KOPT-K1 (cell line): ENCODE measurements around the gene AGPAT2.
"Not testable (repeated sequence)": the region's sequence is repeated elsewhere in the genome, so short reads cannot be mapped to it uniquely, and the experiment has no call there.

Experiments used
- H3K27ac ChIP-seq: fragments of 200-600 bp; sonication (generic); 2 replicates; pipeline ENCODE4 v1.5.1; 2016; ENCODE audit warnings: antibody characterized with exemption, mild to moderate bottlenecking, low read depth, low read length; ENCODE audit not compliant: poor library complexity, severe bottlenecking
- H3K36me3 ChIP-seq: fragments of 200-600 bp; sonication (generic); 2 replicates; pipeline ENCODE4 v1.5.1; 2017; ENCODE audit warnings: antibody characterized with exemption, mild to moderate bottlenecking, low read length, moderate library complexity; ENCODE audit not compliant: insufficient read depth
- H3K9me3 ChIP-seq: fragments of 200-600 bp; sonication (generic); 2 replicates; pipeline ENCODE4 v1.5.1; 2017; ENCODE audit warnings: antibody characterized with exemption, low read length, mild to moderate bottlenecking; ENCODE audit not compliant: insufficient read depth, poor library complexity, severe bottlenecking

AGPAT2 gene

DNA sequence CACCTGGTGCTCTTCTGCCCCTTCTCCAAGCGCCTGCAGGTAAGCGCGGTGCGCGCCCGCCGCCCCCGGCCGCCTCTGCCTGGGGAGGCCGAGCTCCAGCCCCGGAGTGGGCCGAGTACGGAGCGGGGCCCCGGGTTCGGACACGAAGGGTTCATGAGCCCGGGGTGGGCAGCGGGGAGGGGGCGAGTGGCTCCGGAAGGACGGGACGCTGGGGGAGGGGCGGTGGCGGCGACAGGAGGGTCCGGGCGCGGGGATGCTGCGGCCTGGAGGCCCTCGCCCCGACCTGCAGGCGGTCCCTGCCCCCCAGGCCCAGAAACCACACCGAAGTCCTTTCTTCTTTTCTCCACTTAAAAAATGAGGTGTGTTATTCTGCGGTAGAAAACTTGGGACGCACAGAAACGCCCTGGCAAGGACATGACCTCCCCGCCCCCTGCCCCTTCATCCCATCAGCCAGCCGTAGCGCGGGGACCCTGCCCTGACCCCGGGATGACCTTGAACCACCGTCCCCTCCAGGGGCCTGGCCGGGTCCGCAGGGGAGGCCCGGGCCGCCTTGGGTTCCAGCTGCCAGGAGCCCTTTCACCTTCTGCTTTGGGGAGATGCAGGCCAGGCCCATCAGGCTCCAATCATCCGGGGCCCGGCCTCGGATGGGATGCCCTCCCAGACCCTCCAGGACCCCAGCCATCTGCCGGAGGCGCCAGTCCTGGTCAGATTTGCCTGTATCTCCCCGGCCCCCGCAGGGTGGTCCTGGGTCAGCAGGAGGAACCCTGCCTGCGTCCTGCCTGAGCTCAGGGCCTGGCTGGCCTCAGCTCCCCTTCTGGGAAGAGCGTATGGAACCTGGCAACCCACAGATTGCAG lies 25.7 kb upstream of the AGPAT2 start:
- Histone ChIP-seq H3K9me3 (no peaks in the 10 kb centered on the region), H3K36me3 (no peaks in the 10 kb centered on the region), H3K27ac (peak overlapping the region; percentile 18)

DNA sequence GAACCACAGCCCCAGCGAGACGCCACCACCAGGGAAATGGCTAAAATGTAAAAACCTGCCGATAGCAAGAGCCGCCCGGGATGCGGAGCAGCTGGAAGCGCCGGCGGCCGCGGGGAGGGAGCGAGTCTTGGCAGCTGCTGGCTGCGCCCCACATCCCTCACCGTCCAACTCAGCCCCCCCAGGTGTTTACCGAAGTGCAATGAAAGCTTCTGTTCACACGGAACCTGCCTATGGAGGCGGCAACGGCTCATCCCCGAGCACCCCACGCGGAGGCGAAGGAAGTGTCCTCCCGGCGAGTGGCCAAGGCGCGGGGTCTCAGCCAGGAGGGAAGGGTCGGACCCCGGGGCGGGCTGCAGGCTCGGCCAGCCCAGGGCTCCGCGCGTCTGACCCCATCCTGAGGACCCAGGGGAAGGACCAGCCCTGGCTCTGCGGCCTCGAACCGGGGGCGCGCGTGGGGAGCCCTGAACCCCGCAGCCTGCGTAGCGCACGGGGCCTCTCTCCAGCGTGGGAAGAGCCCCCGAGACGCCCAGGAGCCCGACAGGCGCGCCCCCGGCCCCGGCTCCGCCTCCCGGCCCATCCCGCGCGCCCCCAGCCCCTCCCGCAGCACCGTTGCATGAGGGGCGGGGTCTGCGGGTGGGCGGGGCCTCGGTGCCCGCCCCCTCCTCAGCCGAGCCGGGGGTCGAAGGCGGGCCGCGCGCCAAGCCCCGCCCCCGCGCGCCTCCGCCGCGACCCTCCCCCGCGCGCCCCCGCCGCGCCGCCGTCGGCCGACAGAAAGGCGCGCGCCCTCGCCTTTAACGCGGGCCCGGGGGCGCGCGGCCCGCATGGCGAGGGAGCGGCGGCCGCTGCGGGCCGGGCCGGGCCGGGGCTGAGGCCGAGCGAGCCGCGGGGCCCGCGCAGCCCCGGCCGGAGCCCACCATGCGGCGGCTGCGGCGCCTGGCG lies 24.8 kb upstream of the AGPAT2 start, which contains the start of gene DIPK1B:
Gene DIPK1B (plus strand): TSS at position 822 of the 939 bp plus-strand sequence. CDS start 94 bp downstream, at position 916.
- Histone ChIP-seq H3K36me3 (no peaks in the 10 kb centered on the region), H3K9me3 (no peaks in the 10 kb centered on the region), H3K27ac (peak within 1 kb of the TSS; percentile 18)

DNA sequence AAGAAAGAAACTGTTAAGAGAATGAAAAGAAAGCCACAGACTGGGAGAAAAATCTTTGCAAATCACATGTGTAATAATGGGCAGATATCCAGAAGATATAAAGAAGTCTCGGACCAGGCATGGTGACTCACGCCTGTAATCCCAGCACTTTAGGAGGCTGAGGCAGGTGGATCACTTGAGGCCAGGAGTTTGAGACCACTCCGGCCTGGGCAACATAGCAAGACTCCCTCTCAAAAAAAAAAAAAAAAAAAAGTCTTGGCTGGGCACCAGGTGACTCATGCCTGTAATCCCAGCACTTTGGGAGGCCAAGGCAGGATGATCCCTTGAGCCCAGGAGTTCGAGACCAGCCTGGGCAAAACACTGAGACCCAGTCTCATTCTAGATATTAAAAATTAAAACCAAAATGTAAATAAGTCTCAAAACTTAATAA lies 24.0 kb upstream of the AGPAT2 start:
- H3K36me3 ChIP-seq, H3K9me3 ChIP-seq, H3K27ac ChIP-seq: not testable (repeated sequence)

DNA sequence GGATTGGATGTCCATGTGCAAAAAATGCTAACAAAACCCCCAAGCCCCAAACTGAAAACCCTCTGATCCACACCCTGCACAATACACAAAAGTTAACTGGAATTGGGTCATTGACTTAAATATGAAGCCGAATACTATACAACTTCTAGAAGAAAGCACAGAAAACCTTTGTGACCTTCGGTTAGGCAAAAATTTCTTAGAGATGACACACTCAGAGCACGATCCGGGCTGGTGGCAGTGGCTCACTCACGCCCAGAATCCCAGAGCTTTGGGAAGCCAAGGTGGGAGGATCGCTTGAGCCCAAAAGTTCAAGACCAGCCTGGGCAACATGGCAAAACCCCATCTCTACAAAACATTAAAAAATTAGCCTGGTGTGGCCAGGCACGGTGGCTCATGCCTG lies 23.3 kb upstream of the AGPAT2 start:
- no peak overlapping the region for H3K27ac ChIP-seq

DNA sequence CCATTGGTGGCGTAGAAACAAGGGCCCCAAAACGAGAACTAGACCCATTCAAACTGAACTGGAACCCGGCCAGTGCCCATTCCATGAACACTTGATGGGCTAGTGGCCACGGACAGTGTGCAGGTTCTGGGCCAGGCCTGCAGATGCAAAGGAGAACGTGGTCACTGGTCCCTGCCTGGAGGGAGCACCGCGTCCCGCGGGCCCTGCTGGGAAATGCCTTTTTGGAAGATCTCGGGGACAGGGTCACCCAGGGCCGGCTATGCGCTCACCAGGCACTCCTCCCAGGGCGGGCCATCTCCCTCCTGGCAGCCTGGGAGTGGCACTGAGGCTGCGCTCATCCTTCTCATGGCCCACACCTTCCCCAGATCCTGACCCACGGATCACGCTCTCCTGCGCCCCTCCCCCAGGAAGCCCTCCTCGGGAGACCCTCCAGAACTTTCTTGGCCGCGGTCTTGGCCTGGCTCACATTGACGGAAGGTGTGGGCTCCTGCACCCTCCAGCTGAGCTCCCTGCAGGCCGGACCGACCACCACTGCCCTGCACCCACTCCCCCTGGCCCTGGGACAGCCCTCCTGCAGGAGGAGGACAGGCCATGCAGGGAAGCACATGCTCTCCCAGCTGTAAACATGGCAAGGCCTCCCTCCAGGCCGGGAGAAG lies 22.3 kb upstream of the AGPAT2 start:
- Histone ChIP-seq H3K36me3 (no peaks in the 10 kb centered on the region), H3K27ac (no peak overlapping the region), H3K9me3 (no peaks in the 10 kb centered on the region)

More for the DNA sequence above, 23.3 kb upstream of the AGPAT2 start:
- Histone ChIP-seq H3K36me3 (no peaks in the 10 kb centered on the region), H3K9me3 (no peaks in the 10 kb centered on the region)

DNA sequence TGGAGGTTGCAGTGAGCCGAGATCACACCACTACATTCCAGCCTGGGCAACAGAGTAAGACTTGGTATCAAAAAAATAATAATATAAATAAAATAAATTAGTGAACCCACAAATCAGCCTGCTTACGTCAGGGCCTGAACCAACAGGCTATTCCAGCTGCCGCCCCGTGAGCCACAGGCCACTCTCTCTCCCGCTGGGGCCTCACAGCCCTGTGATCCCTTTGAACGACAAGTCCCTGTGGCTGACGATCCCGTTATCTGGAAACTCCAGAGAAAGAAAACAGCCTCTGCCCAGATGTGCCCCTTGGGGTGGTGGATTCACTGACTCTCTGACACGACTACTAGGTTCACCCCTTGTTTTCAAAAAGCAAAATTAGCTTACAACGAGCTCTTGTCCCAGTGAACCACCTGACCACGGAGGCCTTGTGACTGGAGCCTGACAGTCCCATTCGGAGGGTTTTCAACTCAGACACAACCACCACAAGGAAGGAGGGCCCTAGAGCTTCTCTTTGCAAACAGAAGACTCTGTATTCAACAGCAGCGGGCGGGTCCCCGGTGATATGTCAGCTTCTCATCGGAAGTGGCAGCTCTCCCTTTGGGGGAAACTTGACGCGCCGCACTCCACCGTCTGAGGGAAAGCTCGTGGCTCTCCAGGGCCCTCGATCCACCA lies 20.7 kb upstream of the AGPAT2 start:
- Histone ChIP-seq H3K27ac (no peak overlapping the region), H3K9me3 (no peaks in the 10 kb centered on the region), H3K36me3 (no peaks in the 10 kb centered on the region)

DNA sequence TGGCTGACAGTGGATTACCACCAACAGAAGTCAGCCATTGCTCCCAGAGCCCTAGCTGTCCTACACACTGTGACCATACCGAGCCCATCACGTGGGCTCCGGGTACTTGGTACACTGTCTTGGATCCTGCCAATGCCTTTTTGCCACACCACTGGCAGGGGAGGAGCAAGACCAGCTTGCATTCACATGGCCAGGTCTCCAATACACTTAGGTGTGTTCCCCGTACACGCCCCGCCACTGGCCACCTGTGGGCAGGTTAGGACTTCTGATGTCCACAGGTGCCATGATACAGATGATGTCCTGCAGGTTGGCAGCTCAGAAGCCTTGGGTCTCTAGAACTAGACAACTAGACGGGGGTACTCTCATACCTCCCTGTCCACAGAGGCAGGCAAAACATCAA lies 19.8 kb upstream of the AGPAT2 start:
- Histone ChIP-seq H3K9me3 (no peaks in the 10 kb centered on the region), H3K36me3 (no peaks in the 10 kb centered on the region), H3K27ac (no peak overlapping the region)

DNA sequence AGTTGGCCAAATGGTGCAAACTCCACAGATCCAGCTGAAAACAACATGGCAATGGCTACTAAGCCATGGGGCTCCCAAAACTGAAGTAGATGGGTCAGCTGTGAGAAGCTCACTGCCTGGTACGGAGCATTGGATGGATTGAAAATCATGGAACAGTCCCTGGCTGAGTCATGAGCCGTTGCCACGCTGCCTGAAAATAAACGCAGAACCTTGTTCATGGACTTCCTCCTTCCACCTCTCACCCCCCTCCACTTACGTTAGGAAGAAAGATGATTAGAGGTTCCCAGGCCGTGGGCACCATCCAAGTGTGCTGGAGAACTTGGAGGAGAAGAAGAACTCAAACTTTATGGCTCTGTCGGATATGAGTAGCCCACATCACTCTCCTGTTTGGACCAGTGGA lies 18.3 kb upstream of the AGPAT2 start:
- no peaks in the 10 kb centered on the region for H3K36me3 ChIP-seq
- H3K9me3 ChIP-seq = no peaks in the 10 kb centered on the region
- no peak overlapping the region for H3K27ac ChIP-seq

DNA sequence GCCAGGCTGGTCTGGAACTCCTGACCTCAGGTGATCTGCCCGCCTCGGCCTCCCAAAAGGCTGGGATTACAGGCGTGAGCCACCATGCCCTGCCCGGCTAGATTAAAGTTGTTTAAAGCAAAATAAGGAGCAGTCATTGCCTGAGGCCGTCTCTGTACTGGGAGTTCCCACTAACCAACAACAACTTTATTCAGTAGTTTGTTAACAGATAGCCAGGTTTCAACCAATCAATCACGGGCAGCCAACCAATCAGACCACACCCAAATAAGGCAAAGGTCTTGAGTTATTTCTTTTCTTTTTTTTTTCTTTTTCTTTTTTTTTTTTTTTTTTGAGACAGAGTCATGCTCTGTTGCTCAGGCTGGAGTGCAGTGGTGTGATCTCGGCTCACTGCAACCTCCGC lies 17.5 kb upstream of the AGPAT2 start:
- H3K36me3 ChIP-seq, H3K27ac ChIP-seq, H3K9me3 ChIP-seq: not testable (repeated sequence)

DNA sequence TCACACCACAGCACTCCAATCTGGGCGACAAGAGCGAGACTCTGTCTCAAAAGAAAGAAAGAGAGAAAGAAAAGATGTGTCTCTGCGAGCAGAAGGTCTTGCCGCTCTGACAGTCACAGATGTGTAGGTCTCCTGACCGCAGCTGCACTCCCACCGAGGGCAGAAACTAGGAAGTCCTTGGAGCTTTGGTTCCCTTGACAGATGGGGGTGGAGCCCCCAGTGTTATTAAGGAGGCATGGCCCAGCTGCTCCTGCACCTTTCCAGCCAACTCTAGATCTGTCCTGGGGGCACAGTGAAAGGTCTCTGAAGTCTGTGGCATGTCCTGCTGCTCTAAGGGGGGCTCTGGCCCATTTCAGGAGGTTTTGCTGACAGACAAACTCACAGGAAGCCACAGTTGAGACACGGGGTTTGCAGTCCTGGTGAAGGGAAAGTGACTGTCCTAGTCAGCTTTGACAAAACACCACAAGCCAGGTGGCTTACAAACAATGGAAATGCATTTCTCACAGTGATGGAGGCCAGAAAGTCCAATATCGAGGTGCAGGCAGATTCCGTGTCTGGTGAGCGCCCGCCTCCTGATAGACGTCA lies 16.1 kb upstream of the AGPAT2 start:
- Histone ChIP-seq H3K9me3 (no peaks in the 10 kb centered on the region), H3K27ac (peak overlapping the region; percentile 50), H3K36me3 (no peaks in the 10 kb centered on the region)

DNA sequence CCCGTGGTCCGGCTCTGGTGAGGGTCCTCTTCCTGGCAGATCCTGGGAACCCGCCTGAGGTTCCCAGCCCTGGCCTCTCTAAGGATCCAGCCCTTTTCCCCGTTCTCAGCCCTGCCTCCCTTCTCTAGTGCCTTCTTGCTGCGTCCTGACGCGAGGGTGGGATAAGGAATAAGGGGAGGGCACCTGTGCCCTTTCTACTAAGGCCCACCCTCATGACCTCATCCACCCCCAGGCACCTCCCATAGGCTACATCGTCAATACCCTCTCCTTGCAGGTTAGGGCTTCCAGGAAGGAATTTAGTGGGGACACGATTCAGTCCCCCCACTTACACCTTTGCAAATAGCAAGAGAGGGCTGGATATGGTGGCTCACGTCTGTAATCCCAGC lies 14.4 kb upstream of the AGPAT2 start:
- H3K9me3 ChIP-seq = no peaks in the 10 kb centered on the region
- H3K27ac ChIP-seq = peak overlapping the region; percentile 58
- H3K36me3 ChIP-seq = no peaks in the 10 kb centered on the region

DNA sequence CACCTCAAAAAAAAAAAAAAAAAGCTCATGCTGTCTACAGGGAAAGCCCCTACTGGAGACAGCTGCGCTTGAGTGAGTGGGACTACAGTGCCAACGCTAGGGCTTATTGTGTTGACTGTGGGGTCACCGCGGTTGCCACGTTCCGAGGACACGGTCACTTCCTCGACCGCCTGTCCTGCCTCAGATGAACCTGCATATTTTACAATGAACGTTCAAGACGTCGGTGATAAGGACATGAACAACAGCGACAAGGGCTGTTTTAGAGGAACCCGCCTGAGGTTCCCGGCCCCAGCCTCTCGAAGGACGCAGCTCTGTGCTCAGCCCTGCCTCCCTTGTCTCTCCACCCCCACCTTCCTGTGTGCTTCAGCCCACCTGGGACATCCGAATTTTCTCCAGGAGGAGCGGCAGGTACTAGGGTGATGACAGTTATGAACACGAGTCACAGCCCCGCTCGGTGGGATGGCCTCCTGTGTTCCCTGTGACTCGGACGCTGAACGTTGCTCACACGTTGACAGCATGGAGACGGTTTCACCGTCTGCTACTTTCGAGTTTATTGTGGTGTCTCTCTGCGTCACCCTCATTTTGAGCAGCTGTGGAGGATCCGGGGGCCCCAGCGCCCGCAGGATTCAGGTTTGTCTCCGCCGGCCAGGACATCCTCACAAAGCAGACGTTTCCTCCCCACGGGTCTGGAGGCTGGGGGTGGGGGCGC lies 13.9 kb upstream of the AGPAT2 start:
- peak overlapping the region; percentile 58 for H3K27ac ChIP-seq
- H3K36me3 ChIP-seq = no peaks in the 10 kb centered on the region
- no peaks in the 10 kb centered on the region for H3K9me3 ChIP-seq

DNA sequence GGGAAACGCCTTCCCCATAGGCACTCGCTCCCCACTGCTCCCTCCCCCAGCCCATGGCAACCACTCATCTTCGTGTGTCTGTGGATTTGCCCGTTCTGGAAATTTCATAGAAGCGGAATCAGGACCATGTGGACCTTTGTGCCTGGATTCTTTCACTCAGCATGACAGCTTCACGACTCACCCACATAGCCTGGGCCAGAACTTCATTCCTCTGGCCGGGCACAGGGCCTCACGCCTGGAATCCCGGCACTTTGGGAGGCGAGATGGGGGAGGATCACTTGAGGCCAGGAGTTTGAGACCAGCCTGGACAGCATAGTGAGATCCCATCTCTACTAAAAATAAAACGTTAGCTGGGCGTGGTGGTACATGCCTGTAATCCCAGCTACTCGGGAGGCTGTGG lies 13.0 kb upstream of the AGPAT2 start:
- Histone ChIP-seq H3K27ac (peak overlapping the region; percentile 58), H3K9me3 (no peaks in the 10 kb centered on the region), H3K36me3 (no peaks in the 10 kb centered on the region)
